Gastrocnemius medialis (tissue), 4 donors: ENCODE measurements around the gene SPECC1L.
"Not testable (repeated sequence)": the region's sequence is repeated elsewhere in the genome, so short reads cannot be mapped to it uniquely, and the experiment has no call there.

Experiments
- CTCF ChIP-seq, 5 experiments: fragments of 450-650 bp in 3 of 5; fragments of 200-600 bp in 2 of 5; sonication (generic) in 2 of 5; IDR thresholded peaks in 4 of 5; conservative IDR thresholded peaks in 1 of 5; 1 replicate in 4 of 5; 2 replicates in 1 of 5; pipeline ENCODE4 v1.5.1; 2016 to 2019; ENCODE audit warnings: antibody characterized with exemption in 5 of 5, mild to moderate bottlenecking in 3 of 5, moderate library complexity in 3 of 5
- POLR2A ChIP-seq, 2 donors: fragments of 450-650 bp; IDR thresholded peaks; one replicate each; pipeline ENCODE4 v1.6.1; 2017; ENCODE audit warnings: antibody characterized with exemption in 2 of 2, mild to moderate bottlenecking in 2 of 2, moderate library complexity in 2 of 2

- not testable (repeated sequence) for TF ChIP-seq CTCF (IDR thresholded peaks at IDR 0.05 in 4 of 5, conservative IDR thresholded peaks at IDR 0.05 in 1 of 5); POLR2A (IDR thresholded peaks at IDR 0.05)
Measured at GRCh38 chr22:24238101-24238694, 32.4 kb upstream of the SPECC1L start.
